Mesenchymal stem cell (in vitro differentiated cells and primary cell): ENCODE results near the gene KAT8.

Experiments used
- DNase-seq: peaks from one replicate; pipeline ENCODE4 v3.0.0-alpha.2; 2013
- H2AFZ ChIP-seq: one replicate; pipeline ENCODE4 v1.6.1; 2013; ENCODE audit warnings: low read depth, mild to moderate bottlenecking, control low read depth, inconsistent platforms, low read length, moderate library complexity
- H2AK5ac ChIP-seq: 2 replicates; pipeline ENCODE4 v1.6.1; 2013; ENCODE audit warnings: low read length, moderate library complexity, mild to moderate bottlenecking, inconsistent platforms; ENCODE audit not compliant: severe bottlenecking
- H2BK120ac ChIP-seq: one replicate; pipeline ENCODE4 v1.6.1; 2013; ENCODE audit warnings: low read depth, mild to moderate bottlenecking, inconsistent platforms, low read length, moderate library complexity
- H2BK12ac ChIP-seq, 2 experiments: one replicate each; pipeline ENCODE4 v1.6.1; 2013; ENCODE audit warnings: inconsistent platforms in 2 of 2, low read length in 2 of 2, mild to moderate bottlenecking in 2 of 2, moderate library complexity in 2 of 2, control low read depth in 1 of 2
- H2BK15ac ChIP-seq: one replicate; pipeline ENCODE4 v1.6.1; 2013; ENCODE audit warnings: mild to moderate bottlenecking, low read depth, inconsistent platforms; ENCODE audit not compliant: poor library complexity, severe bottlenecking
- H2BK5ac ChIP-seq: 2 replicates; pipeline ENCODE4 v1.6.1; 2013; ENCODE audit warnings: low read depth, mild to moderate bottlenecking, low read length, control low read depth, inconsistent platforms; ENCODE audit not compliant: poor library complexity, severe bottlenecking
- H3K14ac ChIP-seq, 2 experiments: one replicate each; pipeline ENCODE4 v1.6.1; 2013; ENCODE audit warnings: inconsistent platforms in 2 of 2, low read length in 2 of 2, control low read depth in 1 of 2, mild to moderate bottlenecking in 1 of 2, moderate library complexity in 1 of 2
- H3K18ac ChIP-seq, 2 experiments: one replicate each; pipeline ENCODE4 v1.6.1; 2013; ENCODE audit warnings: inconsistent platforms in 2 of 2, low read length in 2 of 2, control low read depth in 1 of 2, low read depth in 1 of 2, mild to moderate bottlenecking in 1 of 2
- H3K23ac ChIP-seq, 2 experiments: one replicate each; pipeline ENCODE4 v1.6.1; 2013; ENCODE audit warnings: inconsistent platforms in 2 of 2, low read length in 2 of 2, mild to moderate bottlenecking in 2 of 2, moderate library complexity in 2 of 2, control low read depth in 1 of 2
- H3K27ac ChIP-seq: 2 replicates; pipeline ENCODE4 v1.5.1; 2013; ENCODE audit warnings: mild to moderate bottlenecking, moderate library complexity, low read length, control low read depth, inconsistent platforms; ENCODE audit not compliant: poor library complexity, severe bottlenecking
- H3K27me3 ChIP-seq, 2 experiments: 2 replicates each; pipeline versions ENCODE4 v1.6.1 to v1.7.0; 2013; ENCODE audit warnings: low read length in 2 of 2, mild to moderate bottlenecking in 2 of 2, moderate library complexity in 2 of 2, control low read depth in 1 of 2, inconsistent platforms in 1 of 2; ENCODE audit not compliant: control insufficient read depth in 1 of 2, insufficient read depth in 1 of 2
- H3K36me3 ChIP-seq, 2 experiments: 2 replicates each; pipeline versions ENCODE4 v1.6.1 to v1.7.0; 2013; ENCODE audit warnings: low read length in 2 of 2, control low read depth in 1 of 2, inconsistent platforms in 1 of 2, low read depth in 1 of 2, mild to moderate bottlenecking in 1 of 2; ENCODE audit not compliant: insufficient read depth in 2 of 2, control insufficient read depth in 1 of 2
- H3K4ac ChIP-seq, 2 experiments: one replicate each; pipeline ENCODE4 v1.6.1; 2013; ENCODE audit warnings: inconsistent platforms in 2 of 2, low read length in 2 of 2, mild to moderate bottlenecking in 2 of 2, moderate library complexity in 2 of 2, control low read depth in 1 of 2, low read depth in 1 of 2
- H3K4me1 ChIP-seq: 2 replicates; pipeline ENCODE4 v1.6.1; 2013; ENCODE audit warnings: low read depth, low read length, control low read depth; ENCODE audit not compliant: control insufficient read depth, insufficient read depth
- H3K4me2 ChIP-seq: 2 replicates; pipeline ENCODE4 v1.6.1; 2013; ENCODE audit warnings: low read length, mild to moderate bottlenecking, inconsistent platforms; ENCODE audit not compliant: poor library complexity, severe bottlenecking
- H3K4me3 ChIP-seq, 2 experiments: 2 replicates each; pipeline versions ENCODE4 v1.5.1 to v1.7.0; 2013; ENCODE audit warnings: low read length in 2 of 2, mild to moderate bottlenecking in 2 of 2, control low read depth in 1 of 2, low read depth in 1 of 2; ENCODE audit not compliant: insufficient read depth in 1 of 2
- H3K79me1 ChIP-seq: replicated peaks from 2 replicates; pipeline ENCODE4 v1.6.1; 2013; ENCODE audit warnings: mild to moderate bottlenecking, control low read depth, low read length, inconsistent platforms; ENCODE audit not compliant: poor library complexity, severe bottlenecking
- H3K9ac ChIP-seq: 2 replicates; pipeline ENCODE4 v1.7.0; 2013; ENCODE audit warnings: mild to moderate bottlenecking, low read length, moderate library complexity
- H3K9me3 ChIP-seq: 2 replicates; pipeline ENCODE4 v1.7.0; 2013; ENCODE audit warnings: mild to moderate bottlenecking, low read length; ENCODE audit not compliant: control insufficient read depth
- H4K8ac ChIP-seq: one replicate; pipeline ENCODE4 v1.6.1; 2013; ENCODE audit warnings: inconsistent platforms, mild to moderate bottlenecking, low read length, moderate library complexity
- H4K91ac ChIP-seq: one replicate; pipeline ENCODE4 v1.6.1; 2013; ENCODE audit warnings: mild to moderate bottlenecking, low read length, inconsistent platforms
- WGBS: methylation state at CpG from one replicate; pipeline ENCODE4 v1.1.7; 2013; ENCODE audit warnings: mixed read lengths; 5-methylcytosine and 5-hydroxymethylcytosine counted together

KAT8 gene

GRCh38 chr16:31083981-31084380 is 33.5 kb upstream of the KAT8 start:
- Histone ChIP-seq H3K23ac (no peak overlapping the region), H4K8ac (no peak overlapping the region), H3K4me2 (no peak overlapping the region), H2BK5ac (no peak overlapping the region), H3K4me3 (no peak overlapping the region), H2AK5ac (no peak overlapping the region), H3K18ac (no peak overlapping the region), H4K91ac (peak overlapping the region; percentile 11), H2BK120ac (no peak overlapping the region), H3K14ac (no peak overlapping the region), H3K4me1 (peaks cover 29% of the 10 kb centered on the region), H2AFZ (no peak overlapping the region), H3K36me3 (peaks cover 98 to 99% of the 10 kb centered on the region in 2 experiments), H3K9me3 (no peaks in the 10 kb centered on the region), H2BK12ac (no peak overlapping the region), H2BK15ac (no peak overlapping the region), H3K9ac (no peak overlapping the region), H3K4ac (no peak overlapping the region), H3K27me3 (no peaks in the 10 kb centered on the region), H3K27ac (no peak overlapping the region), H3K79me1 (peaks cover 65% of the 10 kb centered on the region)
- no peak for DNase-seq
- 97% methylated on average over 13 of the region's 13 CpGs for WGBS

- H3K9me3 ChIP-seq = no peaks in the 10 kb centered on the region
- peaks cover 61% of the 10 kb centered on the region for H3K79me1 ChIP-seq
- no peak overlapping the region for H4K8ac ChIP-seq
- H3K36me3 ChIP-seq = peaks cover 96 to 98% of the 10 kb centered on the region in 2 experiments
- H3K4me2 ChIP-seq = no peak overlapping the region
- H3K4ac ChIP-seq = no peak overlapping the region
- H4K91ac ChIP-seq = no peak overlapping the region
- 91% methylated on average over 16 of the region's 16 CpGs for WGBS
- no peak overlapping the region for H3K9ac ChIP-seq
- no peak overlapping the region for H2BK12ac ChIP-seq
- H3K27ac ChIP-seq = no peak overlapping the region
- H3K18ac ChIP-seq = no peak overlapping the region
- H2BK15ac ChIP-seq = no peak overlapping the region
- no peak for DNase-seq
- H3K14ac ChIP-seq = no peak overlapping the region
- no peak overlapping the region for H3K4me3 ChIP-seq
- no peak overlapping the region for H2BK120ac ChIP-seq
- no peak overlapping the region for H3K23ac ChIP-seq
- no peak overlapping the region for H2AK5ac ChIP-seq
- H3K27me3 ChIP-seq = no peaks in the 10 kb centered on the region
- no peak overlapping the region for H2AFZ ChIP-seq
- H3K4me1 ChIP-seq = peaks cover 29% of the 10 kb centered on the region
- no peak overlapping the region for H2BK5ac ChIP-seq
These were observed 32.7 kb upstream of the KAT8 start for GRCh38 chr16:31084584-31085302.

- WGBS = 87% methylated on average over 8 of the region's 8 CpGs
- H2BK12ac ChIP-seq = no peak overlapping the region
- no peak for DNase-seq
- no peak overlapping the region for H3K23ac ChIP-seq
- peaks cover 56% of the 10 kb centered on the region for H3K79me1 ChIP-seq
- no peak overlapping the region for H2BK120ac ChIP-seq
- H4K8ac ChIP-seq = no peak overlapping the region
- no peak overlapping the region for H2AFZ ChIP-seq
- H3K27me3 ChIP-seq = no peaks in the 10 kb centered on the region
- H3K14ac ChIP-seq = no peak overlapping the region
- peaks cover 94 to 96% of the 10 kb centered on the region in 2 experiments for H3K36me3 ChIP-seq
- H2BK5ac ChIP-seq = no peak overlapping the region
- peaks cover 32% of the 10 kb centered on the region for H3K4me1 ChIP-seq
- H3K4me3 ChIP-seq = no peak overlapping the region
- H3K4me2 ChIP-seq = no peak overlapping the region
- H3K9ac ChIP-seq = no peak overlapping the region
- H2AK5ac ChIP-seq = no peak overlapping the region
- H3K27ac ChIP-seq = no peak overlapping the region
- H3K18ac ChIP-seq = no peak overlapping the region
- H2BK15ac ChIP-seq = no peak overlapping the region
- no peak overlapping the region for H4K91ac ChIP-seq
- H3K4ac ChIP-seq = no peak overlapping the region
- H3K9me3 ChIP-seq = no peaks in the 10 kb centered on the region
These were observed 32.1 kb upstream of the KAT8 start for GRCh38 chr16:31085411-31085810.

- no peaks in the 10 kb centered on the region for H3K27me3 ChIP-seq
- peaks cover 50% of the 10 kb centered on the region for H3K79me1 ChIP-seq
- H2BK12ac ChIP-seq = no peak overlapping the region
- no peak overlapping the region for H3K18ac ChIP-seq
- no peak overlapping the region for H2BK5ac ChIP-seq
- H2AK5ac ChIP-seq = no peak overlapping the region
- peaks cover 39% of the 10 kb centered on the region for H3K4me1 ChIP-seq
- H3K36me3 ChIP-seq = peaks cover 94% of the 10 kb centered on the region in 2 experiments
- H3K4me2 ChIP-seq = no peak overlapping the region
- no peak overlapping the region for H3K27ac ChIP-seq
- H3K14ac ChIP-seq = no peak overlapping the region
- no peak overlapping the region for H3K4ac ChIP-seq
- no peak overlapping the region for H4K8ac ChIP-seq
- H2AFZ ChIP-seq = no peak overlapping the region
- no peak overlapping the region for H2BK15ac ChIP-seq
- no peak overlapping the region for H3K23ac ChIP-seq
- no peak overlapping the region for H4K91ac ChIP-seq
- no peak overlapping the region for H3K4me3 ChIP-seq
- 94% methylated on average over 18 of the region's 18 CpGs for WGBS
- no peak for DNase-seq
- H3K9ac ChIP-seq = no peak overlapping the region
- no peaks in the 10 kb centered on the region for H3K9me3 ChIP-seq
- H2BK120ac ChIP-seq = no peak overlapping the region
These were observed 31.4 kb upstream of the KAT8 start for GRCh38 chr16:31085873-31086628.
